ENCODE measurements around the gene EML6. TPM values are rescaled to one million over a fixed set of nuclear protein-coding genes. Genes with fewer than 3 reads are reported as not detected.

EML6 gene
- total and polyA plus RNA-seq, 2 experiments from 2014 or later = 2.7 to 6.2 TPM

GRCh38 chr2:54858021-54858681 is 134.7 kb downstream of the EML6 start:
- Histone ChIP-seq H3K4me2 (no peak overlapping the region), H3K79me2 (replicated peaks; ENCODE audit: insufficient read depth) (no peaks in the 10 kb centered on the region), H3K9me2 (ENCODE audit: insufficient read depth) (peaks cover 6% of the 10 kb centered on the region), H3K4me3 (no peak overlapping the region), H3K4me1 (ENCODE audit: insufficient read depth) (no peaks in the 10 kb centered on the region; the same call in 1 of the 2 replicates), H3K27me3 (ENCODE audit: insufficient read depth) (no peaks in the 10 kb centered on the region), H3K27ac (ENCODE audit: low read depth) (no peak overlapping the region), H3F3A (replicated peaks; ENCODE audit: low read depth) (no peaks in the 10 kb centered on the region), H3K36me3 (ENCODE audit: insufficient read depth) (no peaks in the 10 kb centered on the region), H2AFZ (no peak overlapping the region), H4K20me1 (replicated peaks; ENCODE audit: insufficient read depth) (no peaks in the 10 kb centered on the region)
- Mint-ChIP-seq H3K27ac (no peak overlapping the region), H3K27me3 (ENCODE audit: insufficient read depth, low read depth, poor library complexity) (no peaks in the 10 kb centered on the region), H3K4me1 (peaks cover 8% of the 10 kb centered on the region; the same call in 1 of the 3 replicates), H3K4me3 (no peak overlapping the region), H3K9me3 (no peaks in the 10 kb centered on the region), H3K36me3 (ENCODE audit: low read depth) (no peaks in the 10 kb centered on the region)
- TF ChIP-seq ETS1 (IDR thresholded peaks at IDR 0.05) (no peak), STAT1 (IDR thresholded peaks at IDR 0.05; ENCODE audit: unreplicated experiment) (no peak), EZH2 (IDR thresholded peaks at IDR 0.05; ENCODE audit: low read depth, unreplicated experiment) (no peak), CREB1 (CRISPR knock-in tag; IDR thresholded peaks at IDR 0.05; ENCODE audit: low read depth) (no peak), ZNF462 (CRISPR knock-in tag; IDR thresholded peaks at IDR 0.05) (no peak), CTCF (conservative IDR thresholded peaks at IDR 0.05; ENCODE audit: low read depth in 2 of 2) (no peak), EZH2phosphoT487 (IDR thresholded peaks at IDR 0.05; ENCODE audit: unreplicated experiment) (no peak), REST (IDR thresholded peaks at IDR 0.05; ENCODE audit: unreplicated experiment) (no peak), ZNF114 (CRISPR knock-in tag; IDR thresholded peaks at IDR 0.05) (no peak), ZNF331 (CRISPR knock-in tag; IDR thresholded peaks at IDR 0.05; ENCODE audit: low read depth) (no peak), JUNB (IDR thresholded peaks at IDR 0.05; ENCODE audit: unreplicated experiment) (no peak), NANOG (IDR thresholded peaks at IDR 0.05; ENCODE audit: borderline replicate concordance) (no peak)
- ATAC-seq (no peak), DNase-seq (ENCODE audit: low spot score) (no peak)

Data from GM23338 (cell line).